Measurements from ENCODE around the gene MGAT4A.

DNA sequence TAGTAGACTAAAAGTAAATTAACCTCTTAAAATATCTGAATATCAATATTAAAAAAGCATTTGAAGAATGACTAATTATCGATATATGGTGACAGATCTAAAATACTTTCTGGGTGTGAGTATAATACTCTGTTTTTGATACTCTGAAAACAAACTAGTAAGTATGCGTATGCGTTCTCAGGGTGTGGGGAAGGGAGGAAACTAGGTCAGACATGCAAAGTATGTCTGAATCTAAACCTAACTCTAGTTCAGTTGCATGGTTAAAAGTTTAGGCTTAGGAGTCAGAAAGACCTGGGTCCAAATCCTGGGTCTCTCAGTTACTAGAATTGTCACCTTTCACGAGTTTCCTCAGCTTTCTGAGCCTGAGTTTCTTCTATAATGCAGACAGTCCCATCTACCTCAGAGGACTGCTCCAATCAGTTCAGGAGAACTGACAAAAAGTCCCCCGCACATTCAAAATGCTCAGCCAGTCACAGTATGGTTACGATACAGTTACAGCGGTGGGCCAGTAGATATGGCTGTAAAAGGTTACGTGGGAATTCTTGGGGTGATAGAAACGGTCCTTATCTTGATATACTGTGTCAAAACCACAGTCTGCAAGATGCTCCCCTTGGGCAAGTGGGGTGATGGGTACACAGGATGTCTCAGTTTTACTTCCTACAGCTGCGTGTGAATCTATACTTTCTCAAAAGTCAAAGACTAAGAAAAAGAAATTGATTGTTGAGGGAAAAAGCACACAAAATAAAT is 93.4 kb downstream of the MGAT4A start:
- TF ChIP-seq CTCF (IDR thresholded peaks at IDR 0.05 in 2 of 3, conservative IDR thresholded peaks at IDR 0.05 in 1 of 3; ENCODE audit: control insufficient read depth in 2 of 3, extremely low read depth in 1 of 3, insufficient read depth in 1 of 3, low read depth in 3 of 3, low read length in 3 of 3) (no peak), MYC (IDR thresholded peaks at IDR 0.05; ENCODE audit: insufficient read depth, insufficient read length, insufficient replicate concordance, low read length, severe bottlenecking) (no peak), RELA (IDR thresholded peaks at IDR 0.05; ENCODE audit: borderline replicate concordance, partially characterized antibody) (no peak), POLR2A (IDR thresholded peaks at IDR 0.05; ENCODE audit: low read depth, low read length) (no peak), EP300 (IDR thresholded peaks at IDR 0.05; ENCODE audit: borderline replicate concordance in 1 of 2, control insufficient read depth in 1 of 2, low read depth in 2 of 2, low read length in 2 of 2) (peak in 1 of 2 experiments; percentile 51; a peak in 2 of 4 replicates), SIN3A (IDR thresholded peaks at IDR 0.05; ENCODE audit: low read depth, low read length) (no peak), JUND (IDR thresholded peaks at IDR 0.05; ENCODE audit: low read depth, low read length) (no peak), SIX5 (IDR thresholded peaks at IDR 0.05; ENCODE audit: low read depth, low read length, severe bottlenecking) (no peak), ATF2 (IDR thresholded peaks at IDR 0.05; ENCODE audit: low read length) (peak; percentile 54; the same call in 1 of the 2 replicates), EZH2 (IDR thresholded peaks at IDR 0.05; ENCODE audit: borderline replicate concordance, control insufficient read depth, low read depth, low read length) (no peak), ZNF24 (IDR thresholded peaks at IDR 0.05) (no peak), CHD4 (IDR thresholded peaks at IDR 0.05) (no peak)
- TF ChIP-seq, protein P1, sequence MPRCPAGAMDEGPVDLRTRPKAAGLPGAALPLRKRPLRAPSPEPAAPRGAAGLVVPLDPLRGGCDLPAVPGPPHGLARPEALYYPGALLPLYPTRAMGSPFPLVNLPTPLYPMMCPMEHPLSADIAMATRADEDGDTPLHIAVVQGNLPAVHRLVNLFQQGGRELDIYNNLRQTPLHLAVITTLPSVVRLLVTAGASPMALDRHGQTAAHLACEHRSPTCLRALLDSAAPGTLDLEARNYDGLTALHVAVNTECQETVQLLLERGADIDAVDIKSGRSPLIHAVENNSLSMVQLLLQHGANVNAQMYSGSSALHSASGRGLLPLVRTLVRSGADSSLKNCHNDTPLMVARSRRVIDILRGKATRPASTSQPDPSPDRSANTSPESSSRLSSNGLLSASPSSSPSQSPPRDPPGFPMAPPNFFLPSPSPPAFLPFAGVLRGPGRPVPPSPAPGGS (IDR thresholded peaks at IDR 0.05; ENCODE audit: borderline replicate concordance, insufficient read depth, low read depth, low read length, poor library complexity, severe bottlenecking), result no peak
- TF ChIP-seq, protein P2, sequence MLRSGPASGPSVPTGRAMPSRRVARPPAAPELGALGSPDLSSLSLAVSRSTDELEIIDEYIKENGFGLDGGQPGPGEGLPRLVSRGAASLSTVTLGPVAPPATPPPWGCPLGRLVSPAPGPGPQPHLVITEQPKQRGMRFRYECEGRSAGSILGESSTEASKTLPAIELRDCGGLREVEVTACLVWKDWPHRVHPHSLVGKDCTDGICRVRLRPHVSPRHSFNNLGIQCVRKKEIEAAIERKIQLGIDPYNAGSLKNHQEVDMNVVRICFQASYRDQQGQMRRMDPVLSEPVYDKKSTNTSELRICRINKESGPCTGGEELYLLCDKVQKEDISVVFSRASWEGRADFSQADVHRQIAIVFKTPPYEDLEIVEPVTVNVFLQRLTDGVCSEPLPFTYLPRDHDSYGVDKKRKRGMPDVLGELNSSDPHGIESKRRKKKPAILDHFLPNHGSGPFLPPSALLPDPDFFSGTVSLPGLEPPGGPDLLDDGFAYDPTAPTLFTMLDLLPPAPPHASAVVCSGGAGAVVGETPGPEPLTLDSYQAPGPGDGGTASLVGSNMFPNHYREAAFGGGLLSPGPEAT (IDR thresholded peaks at IDR 0.05; ENCODE audit: low read depth), result no peak

All from GM12878 (cell line).